Measurements from ENCODE around the gene TM7SF3.

DNA sequence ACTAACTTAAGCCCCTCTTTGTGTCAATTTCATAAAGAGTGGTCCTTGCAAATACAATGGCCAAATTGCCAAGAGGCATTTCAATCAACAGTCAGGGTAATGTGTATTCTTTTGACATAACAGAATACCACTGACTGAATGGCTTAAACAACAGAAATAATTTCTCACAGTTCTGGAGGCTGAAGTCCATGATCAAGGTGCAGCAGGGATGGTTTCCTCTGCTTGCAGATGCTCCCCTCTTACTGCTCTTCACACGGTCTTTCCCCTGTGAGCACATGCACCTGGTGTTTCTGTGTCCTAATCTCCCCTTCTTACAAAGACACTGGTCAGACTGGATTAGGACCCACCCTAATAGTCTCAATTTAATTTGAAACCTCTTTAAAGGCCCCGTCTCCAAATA lies 44.0 kb downstream of the TM7SF3 start:
- TF ChIP-seq, protein P1, sequence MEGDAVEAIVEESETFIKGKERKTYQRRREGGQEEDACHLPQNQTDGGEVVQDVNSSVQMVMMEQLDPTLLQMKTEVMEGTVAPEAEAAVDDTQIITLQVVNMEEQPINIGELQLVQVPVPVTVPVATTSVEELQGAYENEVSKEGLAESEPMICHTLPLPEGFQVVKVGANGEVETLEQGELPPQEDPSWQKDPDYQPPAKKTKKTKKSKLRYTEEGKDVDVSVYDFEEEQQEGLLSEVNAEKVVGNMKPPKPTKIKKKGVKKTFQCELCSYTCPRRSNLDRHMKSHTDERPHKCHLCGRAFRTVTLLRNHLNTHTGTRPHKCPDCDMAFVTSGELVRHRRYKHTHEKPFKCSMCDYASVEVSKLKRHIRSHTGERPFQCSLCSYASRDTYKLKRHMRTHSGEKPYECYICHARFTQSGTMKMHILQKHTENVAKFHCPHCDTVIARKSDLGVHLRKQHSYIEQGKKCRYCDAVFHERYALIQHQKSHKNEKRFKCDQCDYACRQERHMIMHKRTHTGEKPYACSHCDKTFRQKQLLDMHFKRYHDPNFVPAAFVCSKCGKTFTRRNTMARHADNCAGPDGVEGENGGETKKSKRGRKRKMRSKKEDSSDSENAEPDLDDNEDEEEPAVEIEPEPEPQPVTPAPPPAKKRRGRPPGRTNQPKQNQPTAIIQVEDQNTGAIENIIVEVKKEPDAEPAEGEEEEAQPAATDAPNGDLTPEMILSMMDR (IDR thresholded peaks at IDR 0.05) = no peak
- TF ChIP-seq EP300 (IDR thresholded peaks at IDR 0.05) (no peak), POLR2A (IDR thresholded peaks at IDR 0.05; ENCODE audit: low read depth) (no peak)
